IMR-90 (cell line): Measurements from ENCODE around the gene RAD51B. TPM values are rescaled to one million over a fixed set of nuclear protein-coding genes. Genes with fewer than 3 reads are reported as not detected.

ENCODE experiments used
- ATAC-seq: fragments of 200-7000 bp; cut with Tn5 transposase; 2 replicates; pipeline ENCODE4 v1.9.1; 2020; ENCODE audit warnings: low read depth, mild to moderate bottlenecking, moderate library complexity
- BruUV-seq: library from RNA; stranded (reverse); fragments of 400-500 nt; replicated peaks from 2 replicates; lab custom pipeline; 2021; lab: Mats Ljungman, UMichigan
- CTCF ChIA-PET: fragments of 300-600 bp; formaldehyde crosslinking; extraction: SDS; loops from one replicate; lab custom pipeline; 2021; ENCODE audit warnings: antibody characterized with exemption; lab: Yijun Ruan, JAX
- POLR2A ChIA-PET: fragments of 300-600 bp; sonication (Branson Sonifier 250); formaldehyde crosslinking; loops from one replicate; lab custom pipeline; 2022; ENCODE audit warnings: antibody characterized with exemption; ENCODE audit not compliant: unreplicated experiment; lab: Charles Lee
- DNase-seq: peaks from one replicate; pipeline ENCODE4 v3.0.0; 2013
- H2AFZ ChIP-seq: replicated peaks from 2 replicates; pipeline ENCODE3; 2013; ENCODE audit warnings: low read length, mild to moderate bottlenecking; ENCODE audit not compliant: poor library complexity
- H2AK5ac ChIP-seq: 2 replicates; pipeline ENCODE4 v1.6.1; 2013; ENCODE audit warnings: low read depth, low read length, inconsistent platforms
- H2AK9ac ChIP-seq: replicated peaks from 2 replicates; pipeline ENCODE3; 2013; ENCODE audit warnings: mild to moderate bottlenecking, low read depth, low read length, moderate library complexity; ENCODE audit not compliant: poor library complexity
- H2BK120ac ChIP-seq: 2 replicates; pipeline ENCODE4 v1.6.1; 2013; ENCODE audit warnings: low read depth, low read length, inconsistent platforms
- H2BK15ac ChIP-seq: 3 replicates; pipeline ENCODE4 v1.6.1; 2013; ENCODE audit warnings: low read depth, low read length, inconsistent platforms
- H2BK20ac ChIP-seq: 2 replicates; pipeline ENCODE4 v1.6.1; 2013; ENCODE audit warnings: low read depth, mild to moderate bottlenecking, inconsistent platforms, low read length, moderate library complexity
- H2BK5ac ChIP-seq: 2 replicates; pipeline ENCODE4 v1.6.1; 2013; ENCODE audit warnings: mild to moderate bottlenecking, low read depth, low read length, inconsistent platforms; ENCODE audit not compliant: poor library complexity, severe bottlenecking
- H3K14ac ChIP-seq: replicated peaks from 2 replicates; pipeline ENCODE4 v1.6.1; 2013; ENCODE audit warnings: low read depth, low read length, inconsistent platforms
- H3K18ac ChIP-seq: 2 replicates; pipeline ENCODE4 v1.6.1; 2013; ENCODE audit warnings: low read depth, low read length, control low read depth
- H3K23ac ChIP-seq: 2 replicates; pipeline ENCODE4 v1.6.1; 2013; ENCODE audit warnings: low read depth, low read length, inconsistent platforms
- H3K27ac ChIP-seq: 2 replicates; pipeline ENCODE4 v1.5.1; 2013; ENCODE audit warnings: mild to moderate bottlenecking, control low read depth, low read length; ENCODE audit not compliant: insufficient read depth
- H3K27me3 ChIP-seq: 2 replicates; pipeline ENCODE4 v1.6.1; 2013; ENCODE audit warnings: low read length; ENCODE audit not compliant: control insufficient read depth, insufficient read depth
- H3K36me3 ChIP-seq: 2 replicates; pipeline ENCODE4 v1.6.1; 2013; ENCODE audit warnings: low read length, mixed read lengths; ENCODE audit not compliant: control insufficient read depth, insufficient read depth
- H3K4ac ChIP-seq: 2 replicates; pipeline ENCODE4 v1.6.1; 2013; ENCODE audit warnings: low read depth, low read length, inconsistent platforms
- H3K4me1 ChIP-seq: 2 replicates; pipeline ENCODE4 v1.6.1; 2013; ENCODE audit warnings: low read length, mixed read lengths; ENCODE audit not compliant: control insufficient read depth, insufficient read depth
- H3K4me2 ChIP-seq: 2 replicates; pipeline ENCODE4 v1.6.1; 2013; ENCODE audit warnings: low read depth, mild to moderate bottlenecking, control low read depth, low read length, moderate library complexity
- H3K4me3 ChIP-seq: 2 replicates; pipeline ENCODE4 v1.5.1; 2013; ENCODE audit warnings: low read depth, mild to moderate bottlenecking, control low read depth, low read length, moderate library complexity; ENCODE audit not compliant: insufficient read depth
- H3K56ac ChIP-seq: 2 replicates; pipeline ENCODE4 v1.6.1; 2013; ENCODE audit warnings: low read length, inconsistent platforms; ENCODE audit not compliant: insufficient read depth; ENCODE audit errors: extremely low read depth
- H3K79me1 ChIP-seq, 2 experiments: 2 replicates each; pipeline ENCODE4 v1.6.1; 2013; ENCODE audit warnings: low read length in 2 of 2, inconsistent platforms in 1 of 2, low read depth in 1 of 2
- H3K9ac ChIP-seq: 2 replicates; pipeline ENCODE4 v1.6.1; 2013; ENCODE audit warnings: low read depth, low read length, control low read depth
- H3K9me1 ChIP-seq: 2 replicates; pipeline ENCODE4 v1.6.1; 2013; ENCODE audit warnings: low read length, inconsistent platforms; ENCODE audit not compliant: insufficient read depth
- H3K9me3 ChIP-seq: 2 replicates; pipeline ENCODE4 v1.6.1; 2013; ENCODE audit warnings: low read length; ENCODE audit not compliant: control insufficient read depth, insufficient read depth
- H4K20me1 ChIP-seq: 2 replicates; pipeline ENCODE4 v1.6.1; 2013; ENCODE audit warnings: low read length, inconsistent platforms; ENCODE audit not compliant: insufficient read depth
- H4K5ac ChIP-seq: 2 replicates; pipeline ENCODE4 v1.6.1; 2013; ENCODE audit warnings: mild to moderate bottlenecking, low read depth, low read length, control low read depth
- H4K8ac ChIP-seq, 2 experiments: 2 replicates each; pipeline ENCODE4 v1.6.1; 2013; ENCODE audit warnings: low read depth in 2 of 2, low read length in 2 of 2, control low read depth in 1 of 2, inconsistent platforms in 1 of 2
- H4K91ac ChIP-seq: 2 replicates; pipeline ENCODE4 v1.6.1; 2013; ENCODE audit warnings: low read depth, low read length, inconsistent platforms; ENCODE audit not compliant: insufficient read depth
- NFE2L2 ChIP-seq: fragments of 150-350 bp; IDR thresholded peaks from 2 replicates; pipeline ENCODE4 v1.6.1; 2016; ENCODE audit warnings: low read depth, mild to moderate bottlenecking, low read length
- WGBS, 2 experiments: methylation state at CpG; one replicate each; pipeline versions ENCODE4 v1.1.5 to v1.1.7; 2013; ENCODE audit warnings: missing lambda C conversion rate in 2 of 2; ENCODE audit not compliant: insufficient read length in 1 of 2; ENCODE audit errors: extremely low coverage in 2 of 2; 5-methylcytosine and 5-hydroxymethylcytosine counted together
- dilution Hi-C: fragments of 300-500 bp; cut with HindIII; formaldehyde crosslinking; loops from one replicate; pipeline ENCODE4 v1.14.3; 2018; ENCODE audit warnings: low sequenced_read_pairs; ENCODE audit not compliant: unreplicated experiment
- in situ Hi-C: fragments of 300-500 bp; cut with MboI; formaldehyde crosslinking; loops from 3 replicates; pipeline ENCODE4 v1.14.3; 2019; ENCODE audit warnings: low sequenced_read_pairs, inconsistent platforms, mixed read lengths
- intact Hi-C: fragments of 100-400 bp; cut with micrococcal nuclease; formaldehyde crosslinking; loops from 2 replicates; pipeline ENCODE4 v1.10.0; 2022
- polyA plus RNA-seq, 3 experiments: library from polyadenylated mRNA; depleted of rRNA; stranded (reverse); fragments of >200 nt; gene quantifications; 2 replicates each; pipeline ENCODE4 v1.2.3, GENCODE V29; 2012; ENCODE audit warnings: low replicate concordance in 1 of 3
- total RNA-seq: library from RNA; depleted of rRNA; stranded (reverse); fragments of >200 nt; gene quantifications from 2 replicates; pipeline ENCODE4 v1.2.3, GENCODE V29; 2012

The RAD51B gene
- total and polyA plus RNA-seq, 2 of the 4 experiments (the other 2 are of a cell fraction), result 5.1 to 18.8 TPM

- DNase-seq, result no peak
- WGBS, 2 experiments, result no CpG with 5 or more reads among the region's 1 CpG
- dilution Hi-C loops, result no loop called here
- Histone ChIP-seq H3K36me3 (no peaks in the 10 kb centered on the region), H3K27ac (no peak overlapping the region), H3K4ac (no peak overlapping the region), H3K4me3 (no peak overlapping the region), H3K27me3 (no peaks in the 10 kb centered on the region), H2BK15ac (no peak overlapping the region), H2BK20ac (no peak overlapping the region), H4K20me1 (no peaks in the 10 kb centered on the region), H3K4me1 (no peaks in the 10 kb centered on the region), H3K9me3 (no peaks in the 10 kb centered on the region), H3K4me2 (no peak overlapping the region), H4K8ac (no peak overlapping the region), H3K56ac (no peak overlapping the region), H2AFZ (no peak overlapping the region), H3K14ac (no peak overlapping the region), H2AK9ac (no peak overlapping the region), H2AK5ac (no peak overlapping the region), H4K91ac (no peak overlapping the region), H3K9ac (no peak overlapping the region), H4K5ac (no peak overlapping the region), H3K9me1 (no peaks in the 10 kb centered on the region), H2BK5ac (no peak overlapping the region), H3K18ac (no peak overlapping the region), H2BK120ac (no peak overlapping the region), H3K23ac (no peak overlapping the region), H3K79me1 (no peaks in the 10 kb centered on the region)
- POLR2A ChIA-PET, result no interaction called here
- no peak for ATAC-seq
- no TSS peak for BruUV-seq
- no peak for TF ChIP-seq NFE2L2
- intact Hi-C loops, result no loop called here
- CTCF ChIA-PET, result no interaction called here
- in situ Hi-C loops, result no loop called here
Measured at GRCh38 chr14:68051146-68051545, 231.6 kb downstream of the RAD51B start.
